GM21367 (cell line): Measurements from ENCODE around the gene SLC38A5.
"Not testable (repeated sequence)": the region's sequence is repeated elsewhere in the genome, so short reads cannot be mapped to it uniquely, and the experiment has no call there.

Source experiments
- ATAC-seq: cut with Tn5 transposase; IDR thresholded peaks from one replicate; pipeline ENCODE4 v1.9.1; 2021; ENCODE audit not compliant: unreplicated experiment

SLC38A5 gene

GRCh38 chrX:48470833-48471118 lies 716 bp upstream of the SLC38A5 start:
- no peak for ATAC-seq

- no peak for ATAC-seq
Observed at GRCh38 chrX:48468693-48469691, 1.1 kb downstream of the SLC38A5 start.

- no peak for ATAC-seq
Observed at GRCh38 chrX:48468247-48468671, 1.8 kb downstream of the SLC38A5 start.

- no peak for ATAC-seq
Observed at GRCh38 chrX:48467281-48467761, 2.7 kb downstream of the SLC38A5 start.

- no peak for ATAC-seq
Observed at GRCh38 chrX:48466696-48467095, 3.4 kb downstream of the SLC38A5 start.

DNA sequence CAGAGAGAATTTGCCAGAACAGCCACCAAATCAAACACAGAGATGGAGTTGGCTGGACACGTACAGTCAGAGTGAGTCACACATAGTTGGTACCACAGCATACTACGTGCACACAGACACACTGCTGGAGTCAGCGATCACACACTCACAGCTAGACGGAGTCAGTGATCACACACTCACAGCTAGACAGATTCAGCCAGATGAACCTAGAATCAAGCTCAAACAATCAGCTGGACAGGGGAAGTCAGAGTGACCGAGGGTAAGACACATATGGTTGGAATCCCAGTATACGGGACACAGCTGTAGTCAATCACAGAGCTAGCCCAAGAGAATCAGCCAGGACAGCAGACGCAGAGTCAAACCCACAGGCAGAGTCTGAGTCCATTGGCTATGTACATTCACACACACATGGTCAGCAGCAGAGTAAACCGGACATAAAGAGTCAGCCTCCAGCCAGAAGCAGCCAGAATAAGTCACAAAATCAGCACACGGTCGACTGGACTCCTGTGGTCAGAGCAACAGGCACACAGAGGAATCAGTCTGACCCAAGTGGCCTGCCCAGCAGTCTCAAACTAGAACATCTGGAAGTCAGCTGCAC lies 4.6 kb downstream of the SLC38A5 start:
- no peak for ATAC-seq

GRCh38 chrX:48461830-48462229 lies 8.2 kb downstream of the SLC38A5 start:
- ATAC-seq = no peak

DNA sequence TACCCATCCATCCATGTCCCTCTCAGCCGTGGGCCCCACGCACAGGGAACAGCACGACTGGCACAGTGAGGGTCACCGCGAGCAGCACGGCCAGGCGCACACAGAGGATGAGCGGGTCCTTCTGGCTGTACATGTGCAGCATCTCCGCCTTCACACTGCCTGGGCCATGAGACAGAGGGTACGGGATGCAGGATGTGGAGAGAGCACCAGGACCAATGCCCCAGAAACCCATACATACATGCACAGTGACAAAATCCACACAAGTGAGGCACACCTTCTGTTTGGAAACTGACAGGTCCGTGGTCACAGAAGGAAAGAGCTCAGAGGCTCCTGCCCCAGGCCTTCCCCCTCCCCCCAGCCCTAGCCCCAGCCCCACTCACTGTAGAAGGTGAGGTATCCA lies 9.5 kb downstream of the SLC38A5 start:
- no peak for ATAC-seq

GRCh38 chrX:48460031-48460430 lies 10.0 kb downstream of the SLC38A5 start:
- no peak for ATAC-seq

- ATAC-seq = no peak
Observed at GRCh38 chrX:48459483-48459882, 10.6 kb downstream of the SLC38A5 start.

DNA sequence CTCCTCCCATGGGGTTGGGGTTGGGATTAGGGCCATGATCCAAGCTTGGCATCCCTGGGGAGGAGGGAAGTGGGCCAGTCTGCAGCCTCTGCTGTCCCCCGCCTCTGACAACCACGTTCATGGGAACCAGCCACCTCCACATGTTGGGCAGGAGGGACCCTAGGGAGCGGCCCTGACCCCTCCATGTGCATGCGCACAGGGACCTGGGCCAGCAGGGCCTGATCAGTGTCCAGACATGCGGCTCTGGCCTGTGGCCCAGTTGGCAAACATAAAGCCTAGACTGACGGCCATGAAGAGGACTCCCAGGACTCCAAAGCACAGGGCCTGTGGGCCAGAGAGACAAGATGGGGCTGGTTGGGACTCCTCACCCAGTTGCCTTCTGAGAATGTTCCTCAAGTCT lies 11.3 kb downstream of the SLC38A5 start:
- no peak for ATAC-seq

DNA sequence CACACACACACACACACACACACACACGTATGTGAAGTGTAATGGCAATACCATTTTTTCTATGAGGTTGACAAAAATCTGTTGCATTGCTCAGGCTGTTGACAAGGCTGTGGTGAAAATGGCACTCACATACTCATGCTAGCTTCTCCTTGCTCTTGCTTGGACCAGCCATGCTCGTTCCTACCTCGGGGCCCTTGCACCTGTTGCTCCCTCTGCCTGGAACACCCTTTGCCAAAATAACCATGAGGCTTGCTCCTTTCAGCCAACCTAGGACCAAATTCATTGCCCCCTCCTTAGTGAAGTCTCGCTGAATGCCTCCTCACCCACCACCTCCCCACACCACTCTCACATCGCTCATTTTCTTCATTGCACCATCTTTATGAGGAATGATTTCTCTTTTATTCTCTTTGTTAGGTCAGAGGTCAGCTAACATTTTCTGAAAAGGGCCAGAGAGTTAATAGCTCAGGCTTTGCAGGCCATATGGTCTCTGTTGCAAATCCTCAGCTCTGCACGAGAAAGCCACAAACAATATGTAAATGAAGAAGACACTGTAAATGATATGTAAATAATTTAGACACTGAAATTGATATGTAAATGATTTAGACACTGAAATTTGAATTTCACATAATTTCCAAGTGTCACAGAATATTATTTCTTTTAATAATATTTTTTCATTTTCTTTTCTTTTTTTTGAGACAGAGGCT lies 13.3 kb downstream of the SLC38A5 start:
- no peak for ATAC-seq

GRCh38 chrX:48451708-48452107 lies 18.4 kb downstream of the SLC38A5 start:
- ATAC-seq = no peak

DNA sequence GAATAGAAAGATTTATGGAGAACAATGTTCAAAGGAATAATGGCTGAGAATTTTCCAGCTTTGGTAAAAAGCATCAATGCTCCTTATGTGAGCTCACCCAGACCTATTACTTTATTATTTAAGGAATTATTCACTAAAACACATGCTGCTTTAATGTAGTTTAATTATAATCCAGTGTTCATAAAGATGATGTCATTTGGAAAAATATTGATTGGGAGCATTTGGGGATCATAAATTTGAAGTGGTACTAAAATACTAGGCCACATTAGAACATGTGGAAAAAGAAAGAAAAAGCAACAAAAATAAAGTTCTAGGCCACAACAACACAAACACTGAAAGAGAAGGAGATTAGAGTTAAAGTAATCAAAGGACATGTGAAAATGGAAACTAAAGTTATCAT lies 20.0 kb downstream of the SLC38A5 start:
- no peak for ATAC-seq

- not testable (repeated sequence) for ATAC-seq
Observed at GRCh38 chrX:48447201-48447600, 22.9 kb downstream of the SLC38A5 start.

- not testable (repeated sequence) for ATAC-seq
Observed at GRCh38 chrX:48433713-48434112, 36.3 kb downstream of the SLC38A5 start.

DNA sequence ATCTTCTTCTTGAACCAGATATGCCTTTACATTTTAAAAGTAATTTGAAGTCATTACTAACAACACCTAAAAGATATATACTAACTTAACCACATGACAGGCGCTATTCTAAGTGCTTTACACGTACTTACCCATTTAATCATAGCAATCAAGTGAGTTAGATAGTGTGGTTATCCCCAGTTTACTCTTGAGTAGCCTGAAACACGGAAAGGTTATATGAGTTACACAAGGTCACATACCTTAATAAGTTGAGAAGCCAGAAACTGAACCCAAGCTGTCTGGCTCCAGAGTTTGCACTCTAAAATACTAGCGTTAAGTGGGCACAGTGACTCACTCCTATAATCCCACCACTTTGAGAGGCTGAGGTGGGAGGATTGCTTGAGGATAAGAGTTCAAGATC lies 39.9 kb downstream of the SLC38A5 start:
- ATAC-seq = not testable (repeated sequence)

DNA sequence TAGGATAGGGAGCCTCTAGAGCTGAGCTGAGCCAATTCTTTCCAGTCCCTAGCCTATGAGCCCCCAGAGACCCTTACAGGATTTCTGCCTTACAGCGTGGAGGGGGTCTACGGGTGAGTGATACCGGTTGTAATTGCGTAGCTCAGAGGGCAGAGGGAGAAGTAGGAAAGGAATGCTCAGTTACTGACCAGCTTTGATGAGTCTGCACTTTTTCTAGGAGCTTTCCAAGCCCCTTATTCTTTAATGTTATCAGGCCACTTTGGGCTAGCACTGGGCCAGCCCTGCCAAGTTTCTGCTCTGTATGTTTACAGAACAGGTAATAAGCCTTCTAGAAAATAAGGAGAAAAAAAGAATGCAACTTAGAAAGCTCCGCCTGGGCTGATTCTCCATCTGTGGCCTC lies 40.5 kb downstream of the SLC38A5 start:
- ATAC-seq = not testable (repeated sequence)

- ATAC-seq = not testable (repeated sequence)
Observed at GRCh38 chrX:48427027-48427716, 42.9 kb downstream of the SLC38A5 start.

- ATAC-seq = not testable (repeated sequence)
Observed at GRCh38 chrX:48411860-48412259, 58.2 kb downstream of the SLC38A5 start, which contains the start of gene SSX4B. Gene SSX4B, minus strand, starts transcription at chrX:48411960. Its CDS starts 588 bp downstream, at chrX:48411372.
